PC-9 (cell line): ENCODE results near the gene MRPL55. TPM values are rescaled to one million over a fixed set of nuclear protein-coding genes. Genes with fewer than 3 reads are reported as not detected.
A peak's percentile ranks its signal among the peaks of the same experiment; 100 is the strongest.

Experiments used
- BruUV-seq: library from RNA; stranded (reverse); fragments of 400-500 nt; replicated peaks from 2 replicates; lab custom pipeline; 2021; lab: Mats Ljungman, UMichigan
- CTCF ChIA-PET: fragments of 300-600 bp; sonication (Branson Sonifier 250); formaldehyde crosslinking; loops from one replicate; lab custom pipeline; 2022; ENCODE audit warnings: antibody characterized with exemption; lab: Charles Lee
- POLR2A ChIA-PET: fragments of 300-600 bp; sonication (Branson Sonifier 250); formaldehyde crosslinking; loops from one replicate; lab custom pipeline; 2022; ENCODE audit warnings: antibody characterized with exemption; ENCODE audit not compliant: unreplicated experiment; lab: Charles Lee
- DNase-seq, 2 experiments: peaks; one replicate each; pipeline versions ENCODE4 v3.0.0 to v3.0.0-alpha.2; 2015 to 2022; ENCODE audit warnings: mixed read lengths in 1 of 2
- H2AFZ ChIP-seq: fragments of 200-600 bp; sonication (generic); 2 replicates; pipeline ENCODE4 v1.8.1; 2017; ENCODE audit warnings: antibody characterized with exemption
- H3F3A ChIP-seq: fragments of 200-600 bp; sonication (generic); 2 replicates; pipeline ENCODE4 v1.8.1; 2017; ENCODE audit warnings: antibody characterized with exemption, mild to moderate bottlenecking, low read depth; ENCODE audit not compliant: insufficient read depth
- H3K27ac ChIP-seq: fragments of 200-600 bp; sonication (generic); 2 replicates; pipeline ENCODE4 v1.6.1; 2016; ENCODE audit warnings: mixed run types
- H3K27me3 ChIP-seq: fragments of 200-600 bp; sonication (generic); 2 replicates; pipeline ENCODE4 v1.6.1; 2016; ENCODE audit warnings: low read depth, mixed run types; ENCODE audit not compliant: insufficient read depth
- H3K36me3 ChIP-seq: fragments of 200-600 bp; sonication (generic); 2 replicates; pipeline ENCODE4 v1.6.1; 2016; ENCODE audit warnings: low read depth, mixed run types
- H3K4me1 ChIP-seq: fragments of 200-600 bp; sonication (generic); replicated peaks from 2 replicates; pipeline ENCODE4 v1.6.1; 2016; ENCODE audit warnings: mixed run types; ENCODE audit not compliant: insufficient read depth
- H3K4me2 ChIP-seq: fragments of 200-600 bp; sonication (generic); 2 replicates; pipeline ENCODE4 v1.6.1; 2017; ENCODE audit warnings: mixed run types
- H3K4me3 ChIP-seq: fragments of 200-600 bp; sonication (generic); 2 replicates; pipeline ENCODE4 v1.6.1; 2016; ENCODE audit warnings: mixed run types
- H3K79me2 ChIP-seq: fragments of 200-600 bp; sonication (generic); 2 replicates; pipeline ENCODE4 v1.6.1; 2017; ENCODE audit warnings: low read depth, mixed run types
- H3K9me2 ChIP-seq: fragments of 200-600 bp; sonication (generic); 2 replicates; pipeline ENCODE4 v1.8.1; 2017; ENCODE audit warnings: mild to moderate bottlenecking; ENCODE audit not compliant: insufficient read depth
- H3K9me3 ChIP-seq: fragments of 200-600 bp; sonication (generic); 2 replicates; pipeline ENCODE4 v1.8.1; 2016; ENCODE audit warnings: low read depth; ENCODE audit not compliant: insufficient read depth
- H4K20me1 ChIP-seq: fragments of 200-600 bp; sonication (generic); 2 replicates; pipeline ENCODE4 v1.8.1; 2017; ENCODE audit not compliant: insufficient read depth
- EZH2 ChIP-seq: fragments of 200-600 bp; sonication (generic); IDR thresholded peaks from 2 replicates; pipeline ENCODE4 v1.8.0; 2017; ENCODE audit warnings: antibody characterized with exemption, low read depth
- intact Hi-C: fragments of 100-400 bp; cut with micrococcal nuclease; formaldehyde crosslinking; loops from one replicate; pipeline ENCODE4 v1.10.0; 2022; ENCODE audit not compliant: unreplicated experiment
- total RNA-seq: library from RNA; stranded (reverse); gene quantifications from 2 replicates; pipeline ENCODE4 v1.2.3, GENCODE V29; 2021
- TF ChIP-seq, protein P1 (sequence below): fragments of 200-600 bp; sonication (generic); conservative IDR thresholded peaks from 2 replicates; pipeline ENCODE4 v1.6.1; 2017; ENCODE audit warnings: mixed run types, antibody characterized with exemption, mild to moderate bottlenecking, moderate library complexity

MRPL55 gene
- total RNA-seq, 1 experiment from 2014 or later, result 81.0 TPM

DNA sequence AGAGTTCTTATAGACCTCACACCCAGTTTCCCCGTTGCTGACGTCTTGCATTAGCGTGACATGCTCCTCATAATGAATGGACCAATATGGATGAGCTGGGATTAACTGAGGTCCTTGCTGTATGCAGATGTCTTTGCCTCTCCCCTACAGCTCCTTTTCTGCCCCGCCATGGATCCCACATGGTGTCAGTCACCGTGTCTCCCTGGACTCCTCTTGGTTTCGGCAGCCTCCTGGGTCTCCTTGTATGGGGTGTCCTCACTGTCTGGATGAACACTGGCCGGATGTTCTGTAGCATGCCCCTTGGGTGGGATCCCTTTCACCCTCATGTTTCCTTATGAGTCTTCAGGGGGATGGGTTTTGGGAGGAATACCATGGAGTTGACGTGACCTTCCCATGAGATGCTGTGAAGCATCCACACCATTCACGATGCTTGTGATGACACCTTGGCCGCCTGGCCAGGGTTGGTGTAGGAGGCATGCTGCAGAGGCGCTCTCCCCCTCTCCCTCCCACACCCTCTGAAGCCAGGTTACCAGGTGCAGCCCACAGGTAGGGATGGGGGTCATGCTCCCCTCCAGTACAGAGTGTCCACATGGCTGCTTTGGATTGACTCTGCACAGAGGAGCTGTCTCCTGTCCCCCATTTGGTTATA is 45.0 kb upstream of the MRPL55 start:
- Histone ChIP-seq H3K79me2 (no peaks in the 10 kb centered on the region), H3K9me2 (no peaks in the 10 kb centered on the region), H3K4me1 (no peaks in the 10 kb centered on the region), H3K36me3 (no peaks in the 10 kb centered on the region), H2AFZ (no peak overlapping the region), H3F3A (no peaks in the 10 kb centered on the region), H3K27ac (no peak overlapping the region), H4K20me1 (no peaks in the 10 kb centered on the region), H3K4me3 (no peak overlapping the region), H3K9me3 (no peaks in the 10 kb centered on the region), H3K4me2 (no peak overlapping the region), H3K27me3 (no peaks in the 10 kb centered on the region)
- DNase-seq, result no peak
- intact Hi-C loops, result no loop called here
- POLR2A ChIA-PET, result interaction anchor here (0.6 kb wide), 1 partner anchor 29 kb away, joined by 4 read pairs; no protein-coding TSS in a partner anchor
- CTCF ChIA-PET, result interaction anchor here (0.6 kb wide), 1 partner anchor 15 kb away, joined by 3 read pairs; no protein-coding TSS in a partner anchor
- no TSS peak for BruUV-seq
- TF ChIP-seq, protein P1, sequence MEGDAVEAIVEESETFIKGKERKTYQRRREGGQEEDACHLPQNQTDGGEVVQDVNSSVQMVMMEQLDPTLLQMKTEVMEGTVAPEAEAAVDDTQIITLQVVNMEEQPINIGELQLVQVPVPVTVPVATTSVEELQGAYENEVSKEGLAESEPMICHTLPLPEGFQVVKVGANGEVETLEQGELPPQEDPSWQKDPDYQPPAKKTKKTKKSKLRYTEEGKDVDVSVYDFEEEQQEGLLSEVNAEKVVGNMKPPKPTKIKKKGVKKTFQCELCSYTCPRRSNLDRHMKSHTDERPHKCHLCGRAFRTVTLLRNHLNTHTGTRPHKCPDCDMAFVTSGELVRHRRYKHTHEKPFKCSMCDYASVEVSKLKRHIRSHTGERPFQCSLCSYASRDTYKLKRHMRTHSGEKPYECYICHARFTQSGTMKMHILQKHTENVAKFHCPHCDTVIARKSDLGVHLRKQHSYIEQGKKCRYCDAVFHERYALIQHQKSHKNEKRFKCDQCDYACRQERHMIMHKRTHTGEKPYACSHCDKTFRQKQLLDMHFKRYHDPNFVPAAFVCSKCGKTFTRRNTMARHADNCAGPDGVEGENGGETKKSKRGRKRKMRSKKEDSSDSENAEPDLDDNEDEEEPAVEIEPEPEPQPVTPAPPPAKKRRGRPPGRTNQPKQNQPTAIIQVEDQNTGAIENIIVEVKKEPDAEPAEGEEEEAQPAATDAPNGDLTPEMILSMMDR, result no peak
- TF ChIP-seq EZH2, result no peak

DNA sequence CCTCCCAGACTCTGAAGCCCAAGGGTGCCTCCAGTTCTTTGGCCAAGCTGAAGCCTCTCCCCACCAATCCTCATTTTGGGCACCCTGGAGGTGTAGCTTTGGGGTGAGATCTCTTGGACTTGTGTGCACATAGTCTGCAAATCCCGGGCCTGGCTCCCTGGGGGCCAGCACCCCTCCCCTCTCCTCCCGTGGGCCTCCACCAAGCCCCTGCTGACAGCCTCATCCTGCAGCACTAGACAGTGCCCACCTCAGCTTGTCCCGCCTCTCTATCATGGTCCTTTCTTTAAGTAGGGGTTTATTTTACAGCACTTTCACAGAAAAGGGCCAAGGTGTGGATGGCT is 43.8 kb upstream of the MRPL55 start:
- Histone ChIP-seq H3K4me3 (no peak overlapping the region), H3K36me3 (no peaks in the 10 kb centered on the region), H3K27ac (no peak overlapping the region), H4K20me1 (no peaks in the 10 kb centered on the region), H3K9me3 (no peaks in the 10 kb centered on the region), H3K4me1 (no peaks in the 10 kb centered on the region), H3K9me2 (no peaks in the 10 kb centered on the region), H3F3A (no peaks in the 10 kb centered on the region), H3K79me2 (no peaks in the 10 kb centered on the region), H3K27me3 (no peaks in the 10 kb centered on the region), H2AFZ (no peak overlapping the region), H3K4me2 (no peak overlapping the region)
- TF ChIP-seq, protein P1, result no peak
- no peak for TF ChIP-seq EZH2
- CTCF ChIA-PET, result no interaction called here
- intact Hi-C loops, result no loop called here
- TSS peak; percentile 11 for BruUV-seq
- DNase-seq, result no peak
- POLR2A ChIA-PET, result no interaction called here

GRCh38 chr1:228152097-228152917 is 43.2 kb upstream of the MRPL55 start:
- DNase-seq, result no peak
- Histone ChIP-seq H4K20me1 (no peaks in the 10 kb centered on the region), H3K27me3 (no peaks in the 10 kb centered on the region), H3K4me2 (no peak overlapping the region), H3K79me2 (no peaks in the 10 kb centered on the region), H3K4me1 (no peaks in the 10 kb centered on the region), H3F3A (no peaks in the 10 kb centered on the region), H3K4me3 (no peak overlapping the region), H2AFZ (no peak overlapping the region), H3K9me2 (no peaks in the 10 kb centered on the region), H3K36me3 (no peaks in the 10 kb centered on the region), H3K27ac (no peak overlapping the region), H3K9me3 (no peaks in the 10 kb centered on the region)
- intact Hi-C loops, result no loop called here
- BruUV-seq, result no TSS peak
- POLR2A ChIA-PET, result no interaction called here
- TF ChIP-seq, protein P1, result no peak
- TF ChIP-seq EZH2, result no peak
- CTCF ChIA-PET, result no interaction called here
